HG03060 (cell line): ENCODE results near the gene RXRA.

Source experiments
- ATAC-seq: cut with Tn5 transposase; IDR thresholded peaks from one replicate; pipeline ENCODE4 v1.9.1; 2021; ENCODE audit warnings: low read depth, moderate number of reproducible peaks; ENCODE audit not compliant: unreplicated experiment

Gene RXRA

DNA sequence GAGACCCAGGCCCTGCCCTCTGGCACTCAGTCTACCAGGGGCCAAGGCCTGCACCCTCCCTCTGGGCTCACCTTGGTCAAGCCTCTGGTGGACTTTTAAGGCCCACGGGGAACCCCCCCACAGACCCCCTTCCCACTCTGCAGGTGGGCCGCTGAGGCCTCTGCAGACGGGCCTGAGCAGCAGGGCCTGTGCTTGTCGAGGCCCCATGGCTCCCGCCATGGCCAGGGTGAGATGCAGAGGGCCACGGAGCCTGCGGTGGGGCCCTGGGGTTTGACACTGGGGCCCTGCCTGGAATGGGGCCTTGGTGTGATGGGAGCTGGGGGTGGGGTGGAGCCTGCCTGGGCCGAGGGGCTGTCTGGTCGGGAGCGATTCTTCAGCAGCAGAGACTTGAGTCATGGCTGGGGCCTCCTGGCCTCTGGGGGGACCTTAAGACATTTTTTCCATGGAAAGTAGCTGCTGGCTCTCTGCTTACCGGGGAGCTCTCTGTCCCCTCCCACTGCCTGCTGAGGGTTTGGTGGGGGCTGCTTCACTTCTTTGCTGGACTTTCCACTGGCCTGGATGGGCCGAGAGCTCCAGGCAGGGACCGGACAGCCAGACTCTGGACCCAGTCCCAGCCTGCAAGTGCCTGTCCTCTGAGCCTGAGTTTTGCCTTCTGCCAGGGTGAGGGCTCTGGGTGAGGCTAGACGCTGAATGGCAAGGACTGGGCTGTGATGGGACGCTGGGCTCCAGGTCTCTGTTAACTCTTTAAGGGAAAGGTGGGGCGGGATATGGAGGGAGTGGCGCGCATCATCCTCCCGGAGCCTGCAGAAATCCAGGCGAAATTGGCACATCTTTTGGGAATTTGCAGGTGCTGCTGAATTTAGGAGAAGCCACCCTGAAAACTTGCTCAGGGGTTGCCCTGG lies 132.2 kb downstream of the RXRA start:
- no peak for ATAC-seq

DNA sequence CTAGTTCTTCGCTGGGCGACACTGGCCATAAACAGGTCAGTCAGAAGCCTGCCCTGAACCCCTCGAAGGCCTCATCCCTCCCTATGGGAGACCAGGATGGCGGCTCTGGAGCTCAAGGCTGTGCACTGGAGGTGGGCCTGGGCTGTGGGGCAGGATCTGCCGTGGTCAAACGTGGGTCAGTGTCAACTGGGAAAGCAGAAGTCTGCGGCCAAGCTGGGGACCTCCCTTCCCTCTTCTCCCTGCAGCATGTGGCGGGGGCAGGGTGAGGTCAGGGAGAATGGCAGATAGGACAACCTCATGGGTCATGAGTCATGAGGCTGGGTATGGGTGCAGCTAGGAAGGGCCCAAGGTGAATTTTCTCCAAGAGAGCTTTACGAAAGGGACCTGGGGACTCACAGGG lies 132.9 kb downstream of the RXRA start:
- ATAC-seq = no peak

DNA sequence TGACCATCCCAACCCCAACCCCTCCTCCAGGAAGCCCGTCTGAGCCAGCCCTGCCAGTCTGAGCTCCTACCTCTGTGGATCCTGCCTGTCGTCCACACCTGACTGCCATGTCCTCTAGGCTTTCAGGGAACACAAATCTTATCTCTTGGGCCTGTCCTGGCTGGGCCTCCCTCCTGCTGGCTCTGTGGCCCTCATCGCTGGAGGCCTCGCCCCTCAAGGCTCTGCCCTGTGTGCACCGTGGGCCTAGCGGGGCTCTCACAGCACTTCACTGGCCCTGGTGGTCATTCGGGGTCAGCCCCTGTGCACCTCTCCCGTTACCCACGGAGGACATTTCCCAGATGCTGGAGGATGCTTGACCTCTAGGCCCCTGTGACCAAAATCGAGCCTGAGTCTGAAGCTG lies 133.3 kb downstream of the RXRA start:
- no peak for ATAC-seq

DNA sequence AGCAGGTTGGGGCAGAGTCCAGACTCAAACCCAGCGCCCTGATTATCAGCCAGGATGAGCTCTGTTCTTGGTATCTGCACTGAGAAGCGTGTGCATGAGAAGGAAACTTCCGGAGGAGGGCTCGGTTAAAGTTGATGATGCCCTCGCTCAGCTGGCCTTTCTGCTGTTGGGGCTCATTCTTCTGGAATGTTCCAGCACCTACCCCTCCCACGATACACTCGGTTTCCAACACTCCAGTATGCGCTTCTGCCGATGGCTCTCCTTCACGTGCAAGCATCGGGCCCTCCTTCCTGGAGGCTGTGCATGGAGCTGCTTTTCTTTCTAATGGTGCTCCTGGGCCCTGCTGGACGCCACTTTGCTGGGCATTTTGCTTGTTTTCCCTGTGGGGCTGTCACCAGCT lies 134.0 kb downstream of the RXRA start:
- ATAC-seq = no peak

DNA sequence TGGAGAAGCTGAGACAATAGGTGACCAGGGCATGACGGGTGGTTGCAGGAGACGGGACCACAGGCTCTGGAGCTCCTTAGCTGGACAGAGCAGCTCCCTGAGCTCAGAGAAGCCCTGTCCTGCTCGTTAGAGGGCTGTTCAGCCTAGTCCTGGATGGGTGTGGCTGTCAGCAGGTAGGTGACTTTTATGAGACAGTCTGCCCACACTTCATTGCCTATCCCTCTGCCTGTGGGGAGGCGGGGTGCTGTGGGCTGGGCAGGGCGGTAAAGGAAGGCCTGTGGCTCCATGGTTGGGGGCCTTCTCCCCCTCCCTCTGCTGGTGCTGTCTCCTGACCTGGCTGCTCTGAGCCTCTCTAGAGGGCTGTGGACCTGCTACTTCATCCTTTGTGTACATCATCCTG lies 134.6 kb downstream of the RXRA start:
- ATAC-seq = no peak

DNA sequence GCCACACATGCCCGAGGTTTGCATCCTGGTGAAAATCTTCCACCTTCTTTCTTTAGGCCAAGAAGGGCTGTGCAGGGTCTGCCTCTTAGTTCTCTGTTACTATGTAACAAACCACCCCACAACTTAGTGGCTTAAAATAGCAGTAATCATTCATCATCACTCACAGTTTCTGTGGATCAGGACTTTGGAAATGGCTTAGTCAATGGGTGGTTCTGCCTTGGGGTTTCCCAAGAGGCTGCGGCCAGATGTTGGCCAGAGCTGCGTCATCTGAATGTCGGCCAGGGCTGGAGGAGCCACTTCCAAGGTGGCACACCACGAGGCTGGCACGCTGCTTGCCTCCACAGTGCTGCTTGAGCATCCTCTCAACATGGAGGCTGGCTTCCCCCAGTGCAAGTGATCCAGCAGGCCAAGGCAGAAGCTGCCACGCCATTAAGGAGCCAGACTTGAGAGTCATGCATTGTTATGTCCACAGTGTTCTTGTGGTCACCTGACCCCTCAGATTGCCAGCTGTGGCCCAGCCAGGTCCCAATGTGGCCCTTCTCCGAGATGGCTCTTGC lies 135.2 kb downstream of the RXRA start:
- ATAC-seq = no peak

DNA sequence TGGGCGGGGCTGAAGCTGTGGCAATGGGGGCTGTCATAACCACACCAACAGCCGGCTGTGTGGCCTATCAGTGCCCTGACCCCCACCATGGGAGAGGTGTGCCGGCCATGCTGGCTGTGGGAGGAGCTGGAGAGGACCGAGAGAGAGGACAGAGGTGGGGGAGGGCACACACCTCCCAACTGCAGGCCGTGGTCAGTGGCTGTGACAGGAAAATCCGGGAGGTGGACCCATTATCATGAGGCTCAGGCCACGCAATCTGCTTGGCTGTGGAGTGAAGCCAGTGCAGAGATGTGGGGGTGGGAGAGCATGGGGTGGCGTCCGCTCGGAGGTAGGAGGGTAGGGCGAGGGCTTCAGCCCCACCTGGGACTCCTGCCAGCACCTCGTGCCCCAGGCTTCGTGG lies 136.1 kb downstream of the RXRA start:
- ATAC-seq = no peak

DNA sequence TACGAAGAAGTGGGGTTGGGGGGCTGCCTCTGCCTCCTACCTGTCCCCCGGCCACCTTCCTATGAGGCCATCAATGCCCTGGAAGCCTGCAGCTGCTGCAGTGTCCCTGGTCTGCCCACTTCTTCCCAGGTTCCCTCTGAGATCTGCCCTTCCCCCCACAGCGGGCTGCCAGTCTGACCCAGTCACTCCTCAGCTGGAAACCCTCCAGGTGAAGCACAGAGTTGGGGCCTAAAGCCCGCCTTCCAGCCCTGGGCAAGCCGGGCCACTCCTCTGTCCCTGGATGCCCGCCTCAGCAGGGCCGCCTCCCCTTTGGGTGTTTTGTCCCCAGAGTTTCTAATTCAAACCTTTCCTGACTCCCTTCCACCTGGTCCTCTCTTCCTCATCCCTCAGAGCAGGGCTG lies 137.0 kb downstream of the RXRA start:
- ATAC-seq = no peak

DNA sequence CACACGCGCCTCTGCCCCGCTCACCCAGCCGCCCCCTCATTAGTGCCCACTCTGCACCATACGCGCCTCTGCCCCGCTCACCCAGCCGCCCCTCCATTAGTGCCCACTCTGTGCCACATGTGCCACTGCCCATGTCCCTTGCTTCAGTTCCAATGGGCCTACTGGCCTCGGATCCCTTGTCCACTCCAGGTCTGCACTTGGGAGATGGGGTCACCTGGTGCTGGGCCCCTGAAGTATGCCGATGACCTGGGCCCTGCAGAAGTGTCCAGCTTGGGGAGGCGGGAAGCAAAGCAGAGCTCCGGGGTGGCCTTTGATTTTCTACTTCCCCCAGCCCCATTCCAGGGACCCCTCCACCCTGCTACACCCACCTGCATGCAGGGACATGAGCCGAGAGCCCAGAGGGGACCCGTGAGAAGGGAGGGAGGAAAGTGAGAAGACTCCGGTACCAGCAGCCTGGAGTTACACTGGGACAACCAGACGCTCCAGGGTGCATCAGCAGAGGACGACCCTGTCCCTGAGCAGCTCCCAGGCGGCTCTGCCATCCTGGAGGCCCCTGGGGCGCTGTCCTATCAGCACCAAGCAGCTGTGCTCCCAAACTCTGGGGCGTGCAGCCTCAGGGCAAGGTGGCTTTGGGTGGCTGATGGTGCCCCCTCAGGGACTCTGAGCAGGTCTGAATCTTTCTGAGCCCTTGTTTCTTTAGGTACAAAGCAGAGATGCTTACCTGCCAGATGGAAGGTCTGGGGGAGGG lies 140.8 kb downstream of the RXRA start:
- ATAC-seq = no peak

DNA sequence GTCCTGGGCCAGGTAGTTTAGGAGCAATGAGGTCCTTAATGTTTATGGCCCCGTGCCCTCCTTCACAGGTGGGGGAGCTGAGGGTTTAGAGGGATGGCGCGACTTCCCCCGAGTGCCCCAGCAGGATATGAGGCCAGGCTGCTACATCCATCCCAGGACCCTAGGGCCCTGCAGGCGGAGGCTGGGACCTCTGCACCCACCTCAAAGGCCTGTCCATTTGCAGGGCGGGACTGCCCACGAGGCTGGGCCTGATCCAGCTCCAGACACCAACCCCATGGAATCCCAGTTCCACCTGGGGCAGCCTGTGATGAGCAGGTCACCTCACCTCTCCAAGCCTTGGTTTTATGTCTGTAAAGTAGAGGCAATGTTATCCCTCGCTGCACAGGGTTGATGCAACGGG lies 142.1 kb downstream of the RXRA start:
- no peak for ATAC-seq

DNA sequence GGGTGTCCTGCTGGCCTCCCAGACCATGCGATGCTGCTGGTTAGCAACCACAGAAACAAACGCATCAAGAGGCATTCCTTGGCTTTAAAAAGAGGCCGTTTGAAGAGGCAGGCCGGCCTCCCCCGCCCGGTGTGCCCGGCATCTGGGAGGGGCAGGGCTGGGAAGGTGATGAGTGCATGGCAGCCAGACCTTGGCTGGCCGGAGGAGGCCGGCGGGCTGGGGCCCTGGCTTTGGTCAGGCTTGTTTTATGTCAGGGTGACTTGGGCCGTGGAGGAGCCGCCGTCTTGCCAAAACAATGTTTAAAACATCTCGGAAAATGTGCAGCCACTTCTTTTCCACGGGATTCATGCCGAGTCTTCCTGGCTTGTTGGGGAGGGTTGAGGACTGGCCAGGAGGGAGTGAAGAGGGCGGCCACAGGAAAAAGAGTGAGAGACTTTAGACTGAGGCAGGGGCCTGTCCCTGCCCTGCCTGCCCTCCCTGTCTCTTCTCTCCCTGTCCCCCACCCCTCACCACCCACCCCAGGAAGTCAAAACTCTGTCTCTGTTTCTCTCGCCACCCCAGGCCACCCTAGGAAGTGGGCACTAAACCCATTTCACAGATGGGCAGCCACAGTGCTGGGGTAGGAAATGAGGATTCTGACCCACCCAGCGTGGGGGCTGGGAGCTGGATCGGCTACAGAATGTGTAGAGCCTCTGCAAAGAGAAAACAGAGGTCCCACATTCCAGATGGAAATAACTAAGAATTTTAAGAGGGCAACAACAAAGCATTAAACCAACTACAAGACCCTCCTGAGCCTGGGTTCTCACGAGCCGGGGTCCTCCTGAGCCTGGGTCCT lies 143.0 kb downstream of the RXRA start:
- no peak for ATAC-seq

DNA sequence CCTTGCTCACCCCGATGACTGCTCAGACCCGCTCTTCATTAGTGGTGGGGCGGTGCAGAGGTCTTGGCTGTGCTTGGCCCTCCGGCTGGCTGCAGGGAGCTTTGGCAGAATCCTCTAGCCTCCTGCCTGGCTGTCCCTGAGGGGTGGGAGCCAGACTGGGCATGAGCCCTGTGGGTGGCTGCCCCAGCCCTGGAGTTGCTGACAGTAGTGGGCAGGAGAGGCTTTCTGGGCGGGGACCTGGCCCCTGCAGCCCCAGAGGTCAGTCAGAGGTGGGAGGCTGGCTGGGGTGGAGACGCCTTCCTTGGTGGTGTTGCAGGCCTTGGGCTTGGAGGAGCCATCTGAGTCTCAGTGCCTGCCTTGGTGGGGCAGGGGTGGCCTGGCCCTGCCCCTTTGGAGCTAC lies 146.0 kb downstream of the RXRA start:
- ATAC-seq = no peak

DNA sequence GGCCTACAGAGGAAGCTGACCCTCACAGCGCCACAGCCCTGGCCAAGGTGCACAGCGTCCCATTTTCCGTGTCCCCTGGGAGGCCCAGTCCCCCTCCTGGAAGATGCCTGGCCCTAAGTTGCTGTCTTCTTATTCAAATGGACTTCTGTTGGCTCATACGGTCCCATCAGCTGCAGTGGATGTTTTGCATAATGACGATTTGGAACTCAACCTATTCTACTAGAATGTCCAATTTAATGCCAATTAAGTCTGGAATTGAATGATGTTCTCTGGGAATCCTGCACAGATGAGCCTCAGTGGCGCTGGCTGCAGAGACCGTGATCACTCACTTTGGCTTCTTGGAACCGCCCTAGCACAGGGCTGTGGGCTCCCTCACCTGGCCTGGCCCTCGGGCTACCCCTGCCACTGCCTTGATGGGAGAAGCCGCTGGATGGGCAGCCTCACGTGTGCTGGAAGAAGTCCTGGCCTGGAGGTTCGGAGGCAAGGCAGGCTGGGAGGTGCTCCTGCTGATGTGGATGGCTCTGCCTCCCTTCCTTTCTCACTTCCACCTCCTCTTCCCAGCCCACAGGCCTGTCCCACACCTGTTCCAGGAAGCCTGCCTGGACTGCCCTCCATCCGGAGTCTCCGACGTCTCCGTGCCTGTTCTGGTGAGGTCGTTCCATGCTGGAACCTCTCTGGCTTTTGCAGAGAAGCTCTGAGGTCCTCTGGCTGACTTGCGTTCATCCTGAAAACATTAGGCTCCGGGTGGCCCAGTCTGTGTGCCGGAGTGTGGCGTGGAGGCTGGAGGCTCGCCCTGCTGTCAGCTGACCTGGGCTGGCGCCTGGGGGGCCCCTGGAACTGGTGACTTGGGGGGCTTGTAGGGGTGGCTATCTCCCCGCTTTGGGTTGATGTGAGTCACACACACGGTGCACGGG lies 147.1 kb downstream of the RXRA start:
- ATAC-seq = no peak

DNA sequence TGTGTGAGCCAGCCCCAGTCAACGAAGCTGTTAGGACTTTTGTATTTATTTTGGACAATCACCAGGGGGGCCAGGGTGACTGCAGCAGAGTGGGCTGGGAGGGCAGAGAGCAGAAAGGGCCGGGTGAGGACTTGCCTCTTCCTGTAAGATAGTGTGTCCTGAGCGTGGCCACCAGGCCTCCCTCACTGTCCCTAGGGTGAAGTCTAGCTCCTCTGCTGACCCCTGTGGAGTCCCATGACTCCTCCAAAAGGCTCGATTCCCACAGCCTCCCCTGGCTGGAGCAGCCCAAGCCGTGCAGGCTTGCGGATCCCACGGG lies 147.8 kb downstream of the RXRA start:
- no peak for ATAC-seq

DNA sequence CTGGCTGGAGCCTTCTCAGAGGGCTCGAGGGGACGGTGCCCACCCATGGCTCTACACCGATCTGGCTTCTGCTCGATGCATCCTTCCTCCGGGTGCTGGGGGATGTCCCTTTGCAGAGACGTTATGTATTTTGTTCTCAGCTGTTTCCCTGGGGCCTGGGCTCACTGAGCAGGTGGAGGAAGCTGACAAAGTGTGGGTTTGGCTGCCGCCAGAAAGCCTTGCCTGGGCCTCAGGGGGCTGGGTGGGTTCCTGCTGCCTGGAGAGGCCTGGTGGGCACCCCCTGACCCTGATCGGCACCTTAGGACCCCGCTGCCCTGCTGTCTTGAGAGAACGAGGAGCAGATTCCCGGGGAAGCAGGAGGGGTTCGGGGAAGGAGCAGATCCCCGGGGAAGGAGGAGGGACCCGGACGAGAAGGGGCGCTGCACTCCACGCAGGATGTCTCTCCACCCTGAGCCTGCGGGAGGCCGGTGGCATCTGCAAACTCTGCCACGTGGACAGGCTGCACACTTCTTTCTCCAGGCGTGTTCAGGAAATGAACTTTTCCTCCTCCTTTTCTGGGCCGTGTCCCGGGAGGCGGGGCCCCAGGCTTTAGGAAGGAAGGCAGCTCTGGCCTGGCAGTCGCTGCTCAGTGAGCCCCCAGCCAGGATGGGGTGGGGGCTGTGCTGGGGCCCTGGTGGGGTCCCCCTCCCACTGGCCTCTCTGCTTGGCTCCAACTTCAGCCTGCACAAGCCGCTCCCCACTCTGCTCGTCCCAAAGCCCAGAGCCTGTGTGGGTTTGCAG lies 148.9 kb downstream of the RXRA start:
- ATAC-seq = no peak

DNA sequence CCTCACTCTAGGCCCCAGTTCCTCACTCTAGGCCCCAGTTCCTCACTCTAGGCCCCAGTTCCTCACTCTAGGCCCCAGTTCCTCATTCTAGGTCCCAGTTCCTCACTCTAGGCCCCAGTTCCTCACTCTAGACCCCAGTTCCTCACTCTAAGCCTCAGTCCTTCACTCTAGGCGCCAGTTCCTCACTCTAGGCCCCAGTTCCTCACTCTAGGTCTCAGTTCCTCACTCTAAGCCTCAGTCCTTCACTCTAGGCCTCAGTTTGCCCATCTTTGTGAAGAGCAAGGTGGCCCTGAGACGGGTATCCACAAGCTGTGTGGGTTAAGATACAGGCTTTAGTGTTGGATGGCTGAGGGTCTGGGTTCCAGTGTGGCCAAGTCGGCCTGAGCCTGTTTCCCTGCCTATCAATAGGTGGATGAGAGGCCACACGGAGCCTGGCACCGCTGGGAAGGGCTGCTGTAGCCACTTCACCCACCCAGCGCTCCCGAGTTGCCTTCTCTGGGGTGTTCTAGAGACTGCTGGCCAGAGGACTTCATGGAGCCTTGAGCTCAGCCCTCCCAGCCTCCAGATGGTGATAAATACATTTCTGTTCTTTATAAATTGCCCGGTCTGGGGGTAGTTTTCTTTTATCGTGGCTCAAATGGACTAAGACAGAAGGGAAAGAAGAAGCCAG lies 150.2 kb downstream of the RXRA start:
- ATAC-seq = no peak

DNA sequence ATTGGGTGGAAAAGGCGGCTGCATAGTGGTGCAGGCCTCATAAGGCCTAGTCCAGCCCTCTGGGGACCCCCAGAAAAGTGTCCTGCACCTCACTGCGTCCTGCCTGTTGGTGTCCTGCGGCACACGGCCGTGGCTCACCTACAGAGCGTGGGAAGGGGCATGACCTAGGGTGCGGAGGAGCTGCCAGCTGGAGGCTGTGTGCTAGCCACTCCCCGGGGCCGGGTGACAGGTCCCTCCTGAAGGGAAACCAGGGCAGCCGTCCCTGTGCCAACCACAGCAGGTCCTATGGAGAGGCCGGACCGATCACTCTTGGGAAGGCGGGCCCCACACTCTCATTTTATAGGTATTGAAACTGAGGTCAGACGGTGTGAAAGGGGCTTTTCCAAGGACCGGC lies 150.7 kb downstream of the RXRA start:
- no peak for ATAC-seq

DNA sequence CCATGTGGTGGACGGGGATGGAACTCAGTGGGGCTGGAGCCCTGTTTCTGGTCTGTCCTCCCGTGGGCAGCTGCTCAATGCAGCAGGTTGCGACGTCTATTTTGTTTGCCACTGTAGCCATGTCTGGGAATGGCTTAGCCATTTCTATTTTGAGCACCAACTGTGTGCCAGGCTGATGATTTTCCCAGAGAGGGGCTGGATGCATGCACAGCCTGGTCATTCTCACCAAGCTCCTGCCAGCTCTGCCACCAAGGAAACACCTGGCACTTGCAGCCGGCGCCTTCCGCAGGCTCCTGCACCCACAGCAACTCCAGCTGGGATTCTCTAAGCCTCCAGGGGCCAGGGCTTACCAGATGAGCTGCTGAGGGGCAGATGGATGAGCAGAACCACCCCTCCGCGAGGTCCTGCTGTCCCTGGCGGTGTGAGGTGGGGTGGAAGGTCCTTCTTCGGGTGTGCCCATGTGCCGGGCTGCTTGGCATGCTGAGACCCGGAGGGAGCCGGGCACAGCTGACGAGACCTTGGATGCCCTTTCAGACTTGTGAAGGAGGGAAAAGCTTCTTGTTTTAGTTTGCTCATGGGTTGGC lies 151.2 kb downstream of the RXRA start:
- ATAC-seq = no peak
